GM21825 (cell line): ENCODE measurements around the gene SMG9.

ENCODE experiments used
- ATAC-seq: cut with Tn5 transposase; IDR thresholded peaks from one replicate; pipeline ENCODE4 v1.9.1; 2021; ENCODE audit warnings: mild to moderate bottlenecking, moderate library complexity; ENCODE audit not compliant: unreplicated experiment

The SMG9 gene

DNA sequence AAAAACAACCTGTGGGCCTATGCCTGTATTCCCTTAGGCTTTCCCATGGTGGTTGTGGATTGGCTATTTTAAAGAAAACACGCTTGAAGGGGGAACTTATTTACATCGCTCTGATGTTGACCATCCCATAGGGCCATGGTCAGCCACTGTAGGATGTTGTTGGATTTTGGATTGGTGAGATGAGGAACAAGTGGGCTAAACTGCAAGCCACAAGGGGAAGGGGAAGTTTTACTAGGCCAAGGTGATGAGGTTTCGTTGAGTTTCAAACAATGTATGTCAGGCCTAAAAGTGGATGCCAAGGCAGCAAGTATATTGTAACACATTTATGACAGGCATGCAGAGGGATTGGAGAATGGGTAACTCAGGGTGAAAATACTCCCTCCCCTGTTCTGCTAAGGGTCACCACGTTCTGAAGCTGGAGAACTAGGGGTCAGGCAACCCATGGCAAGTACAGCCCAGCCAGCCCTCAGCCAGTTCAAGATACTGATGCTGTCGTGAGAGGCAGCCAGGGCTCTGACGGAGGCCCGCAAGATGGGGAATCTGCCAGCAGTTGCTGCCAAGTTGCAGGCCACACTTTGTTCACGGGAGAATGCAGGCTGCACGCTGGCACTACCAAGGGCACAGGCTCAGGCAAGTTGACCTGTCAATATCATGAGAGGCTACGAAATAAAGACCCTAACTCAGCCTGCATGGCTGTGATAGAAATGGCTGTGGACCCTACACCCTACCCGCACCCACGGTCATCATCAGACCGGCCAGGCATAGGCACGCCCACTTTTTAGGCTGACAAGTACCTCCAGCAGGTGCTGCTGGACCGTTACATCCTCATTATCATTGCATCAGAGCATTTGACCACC, 27.8 kb downstream of the SMG9 start:
- ATAC-seq: no peak

DNA sequence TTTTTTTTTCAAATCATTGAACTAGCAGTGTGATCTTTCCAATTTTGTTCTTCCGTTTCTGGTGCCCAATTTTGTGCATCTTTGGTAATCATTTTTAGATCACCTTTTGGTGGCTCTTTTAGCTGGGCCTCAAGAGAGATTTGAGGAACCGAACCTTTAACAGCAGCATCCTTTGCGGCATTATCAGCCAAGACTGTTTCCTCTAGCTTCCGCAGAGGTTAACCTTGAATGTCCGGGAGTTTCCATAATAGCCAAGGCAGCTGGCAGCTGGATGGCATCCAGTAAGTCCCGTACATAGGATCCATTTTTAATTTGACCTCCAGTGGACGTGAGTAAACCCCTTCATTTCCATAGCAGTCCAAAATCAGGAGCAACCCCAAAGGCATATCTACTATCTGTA, 29.3 kb downstream of the SMG9 start:
- no peak for ATAC-seq

DNA sequence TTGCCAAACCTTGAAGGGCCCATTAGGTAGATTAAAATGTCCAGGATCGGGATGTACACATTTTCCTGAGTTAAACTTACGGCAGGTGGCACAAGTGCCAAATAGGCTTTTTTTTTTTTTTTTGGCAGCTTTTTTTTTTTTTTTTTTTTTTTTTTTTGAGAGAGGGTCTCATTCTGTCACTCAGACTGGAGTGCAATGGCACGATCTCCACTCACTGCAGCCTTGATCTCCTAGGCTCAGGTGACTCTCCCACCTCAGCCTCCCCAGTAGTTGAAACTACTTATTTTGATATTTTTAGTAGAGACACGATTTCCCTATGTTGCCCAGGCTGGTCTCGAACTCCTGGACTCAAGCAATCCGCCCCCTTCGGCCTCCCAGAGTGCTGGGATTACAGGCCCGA, 29.9 kb downstream of the SMG9 start:
- ATAC-seq: no peak

DNA sequence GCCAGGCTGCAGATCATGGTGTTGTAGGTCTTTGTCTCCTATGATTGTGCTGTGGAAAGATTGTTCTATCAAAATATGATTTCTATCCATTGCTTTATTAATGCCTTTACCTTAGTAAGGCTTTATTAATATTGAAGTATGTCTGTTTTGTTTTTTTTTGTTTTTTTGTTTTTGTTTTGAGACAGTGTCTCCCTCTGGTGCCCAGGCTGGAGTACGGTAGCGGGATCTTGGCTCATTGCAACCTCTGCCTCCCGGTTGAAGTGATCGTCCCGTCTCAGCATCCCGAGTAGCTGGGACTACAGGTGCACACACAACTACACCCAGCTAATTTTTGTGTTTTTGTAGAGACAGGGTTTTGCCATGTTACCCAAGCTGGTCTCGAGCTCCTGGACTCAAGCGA, 31.2 kb downstream of the SMG9 start:
- ATAC-seq: no peak

DNA sequence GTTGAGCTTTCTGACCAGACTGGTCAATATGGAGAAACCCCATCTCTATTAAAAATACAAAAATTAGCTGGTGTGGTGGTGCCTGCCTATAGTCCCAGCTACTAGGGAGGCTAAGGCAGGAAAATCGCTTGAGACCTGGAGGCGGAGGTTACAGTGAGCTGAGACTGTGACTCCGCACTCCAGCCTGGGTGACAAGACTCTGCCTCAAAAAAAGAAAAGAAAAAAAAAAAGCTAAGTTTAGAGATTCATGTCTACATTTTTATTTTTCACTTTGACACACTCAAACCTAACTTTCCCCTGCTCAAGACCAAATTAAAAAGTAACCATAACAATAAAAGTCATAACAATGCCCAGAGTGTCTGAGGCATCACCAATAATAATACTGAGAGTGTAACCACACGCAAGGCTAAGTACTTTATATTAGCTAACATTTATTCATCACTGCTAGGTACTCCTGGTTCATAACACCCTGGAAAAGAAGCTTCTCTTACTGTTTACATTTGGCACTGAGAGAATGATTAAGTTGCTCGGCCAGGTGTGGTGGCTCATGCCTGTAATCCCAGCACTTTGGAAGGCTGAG, 33.2 kb downstream of the SMG9 start:
- ATAC-seq: no peak

DNA sequence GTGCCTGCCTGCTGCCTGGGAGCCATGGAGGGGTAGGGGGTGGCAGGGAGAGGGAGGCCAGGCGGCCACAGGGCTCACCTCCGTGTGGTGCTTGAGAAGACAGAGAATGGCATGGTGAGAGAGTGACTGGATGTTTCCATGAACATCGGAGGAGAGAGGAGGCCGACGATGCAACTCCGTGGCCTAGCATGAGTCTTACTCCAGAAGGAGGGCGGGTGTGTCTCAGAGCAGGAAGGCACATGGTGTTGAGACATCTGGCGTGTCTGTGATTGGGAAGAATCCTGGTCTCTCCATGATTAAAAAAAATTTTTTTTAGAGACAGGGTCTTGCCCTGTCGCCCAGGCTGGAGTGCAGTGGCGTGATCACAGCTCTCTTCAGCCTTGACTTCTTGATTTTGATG, 33.8 kb downstream of the SMG9 start:
- no peak for ATAC-seq

DNA sequence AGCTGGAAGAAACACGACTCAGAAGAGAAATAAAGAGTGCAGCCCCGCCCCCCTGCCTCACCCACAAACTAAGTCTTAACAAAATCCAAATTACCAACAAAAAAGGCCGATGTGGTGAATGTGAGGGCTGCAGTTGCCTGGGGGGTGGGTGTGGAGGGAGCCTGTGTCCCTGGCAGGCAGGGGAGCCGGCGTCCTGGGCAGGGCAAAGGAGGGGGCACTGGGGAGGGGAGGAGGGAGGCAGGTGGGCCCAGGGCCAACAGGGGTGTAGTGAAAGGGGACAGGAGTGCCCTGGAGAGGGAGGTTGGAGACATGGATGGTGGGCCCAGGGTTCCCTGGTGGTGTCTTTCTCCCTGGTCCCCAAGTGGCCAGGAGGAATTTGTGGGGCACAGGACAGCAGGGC, 34.8 kb downstream of the SMG9 start:
- no peak for ATAC-seq

DNA sequence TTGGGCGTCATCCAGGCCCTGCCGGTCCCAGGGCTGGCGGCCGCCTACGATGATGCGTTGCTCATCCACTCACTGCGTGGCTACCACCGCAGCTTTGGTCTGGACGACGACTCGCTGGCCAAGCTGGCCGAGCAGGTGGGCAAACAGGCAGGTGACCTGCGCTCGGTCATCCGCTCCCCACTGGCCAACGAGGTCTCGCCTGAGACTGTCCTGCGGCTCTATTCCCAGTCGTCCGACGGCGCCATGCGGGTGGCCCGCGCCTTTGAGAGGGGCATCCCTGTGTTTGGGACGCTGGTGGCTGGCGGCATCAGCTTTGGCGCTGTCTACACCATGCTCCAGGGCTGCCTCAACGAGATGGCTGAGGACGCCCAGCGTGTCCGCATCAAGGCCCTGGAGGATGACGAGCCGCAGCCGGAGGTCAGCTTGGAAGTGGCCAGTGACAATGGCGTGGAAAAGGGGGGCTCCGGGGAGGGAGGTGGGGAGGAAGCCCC, 35.3 kb downstream of the SMG9 start:
- ATAC-seq: no peak

DNA sequence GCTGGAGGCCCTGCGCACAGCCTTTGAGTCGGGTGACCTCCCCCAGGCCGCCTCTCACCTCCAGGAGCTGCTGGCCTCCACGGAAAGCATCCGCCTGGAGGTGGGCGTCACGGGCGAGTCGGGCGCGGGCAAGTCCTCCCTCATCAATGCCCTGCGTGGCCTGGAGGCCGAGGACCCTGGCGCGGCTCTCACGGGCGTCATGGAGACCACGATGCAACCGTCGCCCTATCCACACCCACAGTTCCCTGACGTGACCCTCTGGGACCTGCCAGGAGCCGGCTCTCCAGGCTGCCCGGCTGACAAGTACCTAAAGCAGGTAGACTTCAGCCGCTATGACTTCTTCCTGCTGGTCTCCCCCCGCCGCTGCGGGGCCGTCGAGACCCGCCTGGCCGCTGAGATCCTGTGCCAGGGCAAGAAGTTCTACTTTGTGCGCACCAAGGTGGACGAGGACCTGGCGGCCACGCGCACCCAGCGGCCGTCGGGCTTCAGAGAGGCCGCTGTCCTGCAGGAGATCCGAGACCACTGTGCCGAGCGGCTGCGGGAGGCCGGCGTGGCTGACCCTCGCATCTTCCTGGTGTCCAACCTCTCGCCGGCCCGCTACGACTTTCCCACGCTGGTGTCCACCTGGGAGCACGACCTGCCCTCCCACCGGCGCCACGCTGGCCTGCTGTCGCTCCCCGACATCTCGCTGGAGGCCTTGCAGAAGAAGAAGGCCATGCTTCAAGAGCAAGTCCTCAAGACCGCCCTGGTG, 36.0 kb downstream of the SMG9 start:
- no peak for ATAC-seq

DNA sequence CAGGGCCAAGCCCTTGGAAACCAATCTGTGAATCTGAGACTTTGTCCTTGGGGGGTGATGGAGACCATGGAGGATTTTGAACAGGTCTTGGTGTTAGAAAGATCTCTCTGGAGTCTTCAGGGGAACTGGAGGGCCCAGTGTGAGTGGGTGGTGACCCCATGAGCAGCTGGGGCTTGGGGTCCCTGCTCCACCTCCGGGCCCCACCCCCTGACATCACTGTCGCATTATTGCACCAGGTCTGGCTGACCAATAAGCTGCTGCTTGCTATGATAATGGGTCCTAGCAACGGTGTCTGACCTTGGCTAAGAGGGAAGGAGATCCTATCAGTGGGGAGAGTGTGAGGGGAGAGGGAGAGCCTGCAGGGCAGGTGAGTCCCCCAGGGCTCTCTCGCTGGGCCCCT, 39.0 kb downstream of the SMG9 start, which contains the start of gene IRGC:
Gene IRGC, plus strand, starts transcription at position 301 of the 400 bp plus-strand sequence. CDS start 2,483 bp downstream, outside the sequence.
- ATAC-seq: no peak

DNA sequence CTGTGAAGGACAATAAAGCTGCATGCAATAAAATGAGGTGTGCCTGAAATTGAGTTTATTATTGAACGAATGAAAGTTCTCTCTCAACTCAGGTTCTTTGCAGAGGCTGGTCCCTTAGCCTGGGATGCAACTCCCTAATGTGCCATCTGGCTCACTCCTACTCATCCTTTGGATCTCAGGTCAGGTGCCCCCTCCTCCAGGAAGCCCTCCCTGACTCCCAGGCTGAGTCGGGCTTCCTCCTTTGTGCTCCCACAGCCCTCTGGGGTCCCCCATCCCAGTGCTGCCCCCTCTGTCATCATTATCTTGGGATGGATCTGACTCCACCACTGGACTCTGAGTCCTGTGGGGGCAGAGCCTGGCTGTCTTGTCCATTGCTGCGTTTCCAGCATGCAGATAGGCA, 41.6 kb downstream of the SMG9 start:
- no peak for ATAC-seq

DNA sequence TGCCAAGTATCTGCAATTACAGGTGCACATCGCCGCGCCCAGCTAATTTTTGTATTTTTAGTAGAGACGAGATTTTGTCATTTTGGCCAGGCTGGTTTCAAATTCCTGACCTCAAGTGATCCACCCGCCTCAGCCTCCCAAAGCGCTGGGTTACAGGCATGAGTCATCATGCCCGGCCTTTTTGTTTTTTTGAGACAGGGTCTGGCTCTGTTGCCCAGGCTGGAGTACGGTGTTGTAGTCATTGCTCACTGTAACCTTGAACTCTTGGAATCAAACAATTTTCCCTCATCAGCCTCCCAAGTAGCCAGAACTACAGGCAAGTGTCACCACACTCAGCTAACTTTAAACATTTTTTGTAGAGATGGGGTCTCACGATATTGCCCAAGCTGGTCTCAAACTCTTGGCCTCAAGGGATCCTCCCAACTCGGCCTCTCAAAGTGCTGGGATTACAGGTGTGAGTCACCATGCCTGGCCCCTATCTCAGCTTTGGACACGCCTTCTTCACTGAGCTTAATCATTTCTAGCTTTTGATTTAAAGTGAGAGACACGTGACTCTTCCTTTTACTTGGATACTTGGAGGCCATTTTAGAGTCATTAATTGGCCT, 42.9 kb downstream of the SMG9 start:
- ATAC-seq: no peak

DNA sequence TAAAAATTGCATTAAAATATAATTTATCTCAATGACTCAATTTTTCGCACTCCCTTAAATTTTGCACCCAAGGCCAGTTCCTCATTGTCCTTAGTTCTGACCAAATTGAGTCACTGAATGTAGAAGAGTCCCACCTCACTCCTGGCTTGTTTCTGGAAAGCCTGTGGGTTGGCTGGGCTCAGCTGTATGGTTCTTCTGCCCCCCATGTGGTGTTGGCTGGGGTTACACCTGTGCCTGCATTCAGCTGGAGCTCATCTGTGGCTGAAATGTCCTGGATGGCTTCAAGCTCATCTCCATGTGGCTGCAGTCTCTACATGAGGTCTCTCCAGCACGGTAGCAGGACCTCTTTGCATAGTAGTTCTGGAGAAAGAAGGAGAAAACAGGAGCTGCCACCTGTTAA, 46.0 kb downstream of the SMG9 start:
- no peak for ATAC-seq

DNA sequence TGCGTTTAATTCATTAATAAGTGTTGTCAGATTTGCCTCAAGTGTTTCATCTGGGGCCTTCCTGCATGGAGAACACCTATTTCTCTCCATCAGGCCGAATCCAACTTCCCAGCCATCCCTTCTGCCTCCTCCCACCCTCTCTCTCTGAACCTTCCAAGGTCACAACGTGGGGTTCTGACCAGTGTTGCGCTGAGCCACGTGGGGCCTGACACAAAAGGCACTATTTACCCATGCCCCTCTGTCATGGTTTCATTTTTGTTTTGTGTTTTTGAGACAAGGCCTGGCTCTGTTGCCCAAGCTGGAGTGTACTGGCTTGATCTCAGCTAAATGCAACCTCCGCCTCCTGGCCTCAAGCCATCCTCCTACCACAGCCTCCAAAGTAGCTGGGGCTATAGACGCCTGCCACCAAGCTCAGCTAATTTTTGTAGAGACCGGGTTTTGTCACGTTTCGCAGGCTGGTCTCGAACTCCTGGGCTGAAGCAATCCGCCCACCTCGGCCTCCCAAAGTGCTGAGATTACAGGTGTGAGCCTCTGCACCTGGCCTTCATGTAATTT, 47.5 kb downstream of the SMG9 start:
- ATAC-seq: no peak

DNA sequence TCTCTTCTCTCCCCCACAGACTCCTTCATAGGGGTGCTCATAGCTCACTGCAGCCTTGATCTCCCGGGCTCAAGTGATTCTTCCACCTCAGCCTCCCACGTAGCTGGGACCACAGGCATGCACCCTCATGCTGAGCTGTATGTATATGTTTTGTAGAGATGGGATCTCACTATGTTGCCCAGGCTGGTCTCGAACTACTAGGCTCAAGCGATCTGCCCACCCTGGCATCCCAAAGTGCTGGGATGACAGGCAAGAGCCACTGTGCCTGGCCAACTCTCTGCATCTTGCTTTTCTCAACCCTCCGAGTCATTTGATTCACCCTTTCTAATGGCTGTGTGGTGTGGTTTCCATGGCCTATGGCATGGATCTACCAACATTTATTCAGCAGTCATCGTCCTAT, 49.0 kb downstream of the SMG9 start:
- ATAC-seq: no peak

DNA sequence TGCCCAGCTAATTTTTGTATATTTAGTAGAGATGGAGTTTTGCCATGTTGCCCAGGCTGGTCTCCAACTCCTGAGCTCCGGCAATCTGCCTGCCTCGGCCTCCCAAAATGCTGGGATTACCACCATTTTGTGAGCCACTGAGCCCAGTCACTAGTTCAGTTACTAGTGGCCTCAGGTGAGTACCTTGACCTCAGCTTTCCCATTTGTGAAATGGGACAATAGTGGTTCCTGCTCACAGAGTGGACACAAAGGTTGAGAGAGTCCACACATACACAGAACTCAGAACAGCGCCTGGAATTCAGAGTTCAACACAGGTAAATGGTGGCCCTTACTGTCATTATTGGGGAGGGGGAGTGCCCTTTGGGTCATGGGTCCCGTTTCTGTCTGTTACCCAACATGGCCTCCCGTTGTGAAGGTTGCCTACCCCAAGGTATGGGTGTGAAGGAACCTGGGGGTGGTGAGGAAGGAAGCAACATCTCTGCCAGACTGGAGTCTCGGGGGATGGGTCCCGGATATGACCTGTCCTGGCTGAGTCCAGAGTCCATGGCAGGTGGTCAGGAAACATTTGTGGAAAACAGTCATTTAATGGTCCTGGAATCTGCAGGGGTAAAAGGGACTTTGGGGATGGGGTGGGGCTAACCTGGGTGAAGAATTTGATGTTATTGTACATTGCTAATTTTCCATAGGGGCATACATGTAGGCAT, 50.6 kb downstream of the SMG9 start:
- no peak for ATAC-seq

DNA sequence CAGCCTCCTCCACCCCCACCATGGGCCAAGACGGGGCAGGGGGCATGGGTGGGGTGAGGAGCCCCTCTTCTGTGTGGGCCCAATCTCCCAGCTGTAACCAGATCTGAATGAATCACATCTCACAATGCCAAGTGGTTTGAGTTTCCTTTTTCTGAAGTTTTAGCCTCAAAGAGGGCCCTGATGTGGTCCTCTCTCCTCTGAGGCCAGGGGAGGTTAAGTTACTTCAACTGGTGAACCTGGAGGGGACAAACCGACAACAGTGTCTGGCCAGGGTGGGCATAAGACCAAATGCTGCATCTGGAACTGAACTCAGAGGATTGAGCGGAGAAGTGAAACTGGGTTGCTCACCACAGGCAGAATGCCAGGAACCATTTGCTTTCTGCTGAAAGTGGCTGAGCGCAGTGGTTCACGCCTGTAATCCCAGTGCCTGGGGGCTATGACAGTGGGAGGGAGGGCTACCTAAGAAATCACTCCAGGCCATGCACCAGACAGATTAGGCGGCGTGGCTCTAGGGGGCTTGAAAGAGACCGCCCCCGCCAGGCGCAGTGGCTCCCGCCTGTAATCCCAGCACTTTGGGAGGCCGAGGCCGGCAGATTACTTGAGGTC, 54.3 kb downstream of the SMG9 start:
- ATAC-seq: no peak

DNA sequence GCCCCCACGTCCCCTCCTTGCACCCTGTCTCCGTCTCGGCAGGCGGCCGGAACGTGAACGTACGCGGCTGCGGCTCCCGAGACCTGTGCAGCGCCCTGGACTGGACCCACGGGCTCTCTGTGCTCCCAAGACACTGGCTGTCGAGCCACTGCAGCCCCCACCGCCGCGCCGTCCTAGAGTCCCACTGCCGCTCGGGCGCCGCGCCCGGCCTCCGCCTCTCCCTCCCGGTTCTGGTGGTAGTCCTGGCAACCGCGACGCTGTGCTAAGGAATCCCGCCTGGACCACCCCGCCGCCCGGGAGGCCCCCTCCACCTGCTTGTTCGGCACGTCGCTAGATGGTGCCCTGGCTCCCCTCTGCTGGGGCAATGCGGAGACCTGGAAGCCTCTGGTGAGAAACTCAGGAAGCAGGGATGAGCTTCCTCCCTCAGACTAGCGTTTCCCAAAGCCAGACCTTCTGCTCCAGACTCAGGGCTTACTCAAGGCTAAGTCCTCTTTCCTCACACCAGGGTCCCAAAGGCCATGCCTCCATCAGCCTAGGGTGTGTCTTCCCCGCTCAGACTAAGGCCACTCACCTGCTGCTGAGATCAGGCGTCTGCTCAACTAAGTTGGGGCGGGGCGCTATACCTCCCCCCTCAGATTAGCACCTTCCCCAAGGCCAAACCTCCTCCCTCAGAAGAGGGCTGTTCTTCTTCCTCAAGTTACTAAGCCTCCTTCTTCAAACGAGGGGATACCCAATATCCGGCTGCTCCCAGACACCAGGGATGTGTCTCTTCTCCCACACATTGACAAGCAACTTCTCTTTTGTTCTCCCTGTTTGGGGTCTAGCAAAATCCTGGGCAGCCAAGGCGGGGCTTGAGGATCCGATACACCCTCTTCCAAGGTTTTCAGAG, 55.0 kb downstream of the SMG9 start:
- no peak for ATAC-seq

DNA sequence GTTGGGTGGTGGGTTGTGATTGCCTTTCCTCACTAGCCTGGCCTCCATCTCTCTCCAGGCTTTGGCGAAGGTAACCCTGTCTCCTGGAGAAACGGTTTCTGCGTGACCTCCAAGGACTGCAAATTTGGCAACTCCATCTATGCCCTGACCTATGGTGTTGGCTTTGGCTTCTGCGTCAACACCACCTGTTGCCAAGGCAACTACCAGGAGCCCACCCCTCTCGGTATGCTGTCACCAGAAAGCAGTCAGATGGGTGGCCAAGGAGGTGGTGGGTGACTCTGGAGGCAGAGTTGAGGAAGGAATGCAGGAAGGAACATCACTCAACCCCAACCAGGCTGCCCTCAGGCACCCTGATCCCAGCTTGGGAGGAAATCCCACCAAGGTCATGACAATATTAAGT, 57.5 kb downstream of the SMG9 start:
- no peak for ATAC-seq
